Measurements from ENCODE around the gene NUCB1. TPM values are rescaled to one million over a fixed set of nuclear protein-coding genes. Genes with fewer than 3 reads are reported as not detected.

NUCB1 gene
- polyA plus RNA-seq, 3 donors = 80.9 to 178 (median 108) TPM

GRCh38 chr19:48905664-48906063 lies 5.6 kb downstream of the NUCB1 start:
- no peak overlapping the region for H2AFZ ChIP-seq (ENCODE audit: insufficient read depth, low read depth, low read length, poor library complexity, severe bottlenecking)
- H3K9me3 ChIP-seq (replicated peaks in 1 of 2; ENCODE audit: control insufficient read depth in 1 of 2, insufficient read depth in 1 of 2, low read length in 2 of 2) = no peaks in the 10 kb centered on the region
- peaks cover 30 to 31% of the 10 kb centered on the region in 2 donors for H3K4me1 ChIP-seq (ENCODE audit: control insufficient read depth in 1 of 2, insufficient read depth in 2 of 2, low read length in 2 of 2)
- intact Hi-C loops (cut with micrococcal nuclease) = no loop called here
- peaks cover 0 to 3% (median 0%) of the 10 kb centered on the region in 7 donors for H3K9me3 Mint-ChIP-seq
- H3K36me3 ChIP-seq (replicated peaks in 1 of 2; ENCODE audit: control insufficient read depth in 1 of 2, insufficient read depth in 2 of 2, low read length in 2 of 2) = peaks cover 37 to 57% of the 10 kb centered on the region in 2 donors
- WGBS (ENCODE audit: insufficient coverage) = 96% methylated on average over 4 of the region's 14 CpGs
- no peak overlapping the region for H3K27ac ChIP-seq (ENCODE audit: low read depth in 1 of 2, low read length in 2 of 2)
- H3K36me3 Mint-ChIP-seq = peaks cover 52 to 73% of the 10 kb centered on the region in 2 donors
- no peaks in the 10 kb centered on the region for H3K27me3 ChIP-seq (ENCODE audit: control insufficient read depth in 2 of 2, insufficient read depth in 2 of 2, low read length in 2 of 2)
- no peak overlapping the region for H3K4me3 Mint-ChIP-seq
- H3K4me2 ChIP-seq (replicated peaks; ENCODE audit: extremely low read depth, low read length, poor library complexity, severe bottlenecking) = no peak overlapping the region
- peaks cover 24% of the 10 kb centered on the region for H3K4me1 Mint-ChIP-seq
- H4K20me1 ChIP-seq (ENCODE audit: insufficient read depth, low read length) = peaks cover 35% of the 10 kb centered on the region
- H3K9ac ChIP-seq (ENCODE audit: insufficient read depth, low read length, poor library complexity, severe bottlenecking) = no peak overlapping the region
- DNase-seq = no peak
- peaks cover 23% of the 10 kb centered on the region for H3K79me2 ChIP-seq (ENCODE audit: insufficient read depth, low read length)
- H3K27me3 Mint-ChIP-seq (ENCODE audit: low read depth in 3 of 3) = peaks cover 0 to 2% (median 0%) of the 10 kb centered on the region in 3 donors
- no peak overlapping the region for H3K27ac Mint-ChIP-seq
- H3K4me3 ChIP-seq (replicated peaks in 1 of 3; ENCODE audit: low read depth in 2 of 3, low read length in 3 of 3) = no peak overlapping the region
- no peak for TF ChIP-seq CTCF (IDR thresholded peaks at IDR 0.05)

DNA sequence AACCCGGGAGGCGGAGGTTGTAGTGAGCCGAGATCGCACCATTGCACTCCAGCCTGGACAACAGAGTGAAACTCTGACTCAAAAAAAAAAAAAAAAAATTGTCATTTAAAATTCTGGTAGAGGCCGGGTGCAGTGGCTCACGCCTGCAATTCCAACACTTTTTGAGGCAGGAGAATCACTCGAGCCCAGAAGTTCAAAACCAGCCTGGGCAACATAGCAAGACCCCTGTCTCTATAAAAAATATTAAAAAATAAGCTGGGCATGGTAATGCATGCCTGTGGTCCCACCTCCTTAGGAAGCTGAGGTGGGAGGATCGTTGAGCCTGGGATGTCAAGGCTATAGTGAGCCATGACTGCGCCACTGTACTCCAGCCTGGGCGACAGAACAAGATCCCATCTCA lies 6.2 kb downstream of the NUCB1 start:
- no peak overlapping the region for H3K4me3 ChIP-seq (replicated peaks in 1 of 3; ENCODE audit: low read depth in 2 of 3, low read length in 3 of 3)
- 95% methylated on average over 4 of the region's 10 CpGs for WGBS (ENCODE audit: insufficient coverage)
- intact Hi-C loops (cut with micrococcal nuclease) = no loop called here
- no peaks in the 10 kb centered on the region for H3K27me3 ChIP-seq (ENCODE audit: control insufficient read depth in 2 of 2, insufficient read depth in 2 of 2, low read length in 2 of 2)
- peaks cover 44 to 63% of the 10 kb centered on the region in 2 donors for H3K36me3 ChIP-seq (replicated peaks in 1 of 2; ENCODE audit: control insufficient read depth in 1 of 2, insufficient read depth in 2 of 2, low read length in 2 of 2)
- peaks cover 23 to 24% of the 10 kb centered on the region in 2 donors for H3K4me1 ChIP-seq (ENCODE audit: control insufficient read depth in 1 of 2, insufficient read depth in 2 of 2, low read length in 2 of 2)
- H3K4me2 ChIP-seq (replicated peaks; ENCODE audit: extremely low read depth, low read length, poor library complexity, severe bottlenecking) = no peak overlapping the region
- H3K4me3 Mint-ChIP-seq = no peak overlapping the region
- H3K9me3 ChIP-seq (replicated peaks in 1 of 2; ENCODE audit: control insufficient read depth in 1 of 2, insufficient read depth in 1 of 2, low read length in 2 of 2) = no peaks in the 10 kb centered on the region
- H3K27ac ChIP-seq (ENCODE audit: low read depth in 1 of 2, low read length in 2 of 2) = no peak overlapping the region
- no peak overlapping the region for H2AFZ ChIP-seq (ENCODE audit: insufficient read depth, low read depth, low read length, poor library complexity, severe bottlenecking)
- peaks cover 17% of the 10 kb centered on the region for H3K4me1 Mint-ChIP-seq
- TF ChIP-seq CTCF (IDR thresholded peaks at IDR 0.05) = no peak
- H3K9me3 Mint-ChIP-seq = peaks cover 0 to 3% (median 0%) of the 10 kb centered on the region in 7 donors
- no peak for DNase-seq
- no peak overlapping the region for H3K9ac ChIP-seq (ENCODE audit: insufficient read depth, low read length, poor library complexity, severe bottlenecking)
- peaks cover 32% of the 10 kb centered on the region for H4K20me1 ChIP-seq (ENCODE audit: insufficient read depth, low read length)
- peaks cover 56 to 79% of the 10 kb centered on the region in 2 donors for H3K36me3 Mint-ChIP-seq
- H3K27me3 Mint-ChIP-seq (ENCODE audit: low read depth in 3 of 3) = peaks cover 0 to 2% (median 0%) of the 10 kb centered on the region in 3 donors
- H3K27ac Mint-ChIP-seq = peak overlapping the region in 2 of 7 donors; percentile 41 to 50
- peaks cover 16% of the 10 kb centered on the region for H3K79me2 ChIP-seq (ENCODE audit: insufficient read depth, low read length)
